ENCODE measurements around the gene KAZN.

KAZN gene

DNA sequence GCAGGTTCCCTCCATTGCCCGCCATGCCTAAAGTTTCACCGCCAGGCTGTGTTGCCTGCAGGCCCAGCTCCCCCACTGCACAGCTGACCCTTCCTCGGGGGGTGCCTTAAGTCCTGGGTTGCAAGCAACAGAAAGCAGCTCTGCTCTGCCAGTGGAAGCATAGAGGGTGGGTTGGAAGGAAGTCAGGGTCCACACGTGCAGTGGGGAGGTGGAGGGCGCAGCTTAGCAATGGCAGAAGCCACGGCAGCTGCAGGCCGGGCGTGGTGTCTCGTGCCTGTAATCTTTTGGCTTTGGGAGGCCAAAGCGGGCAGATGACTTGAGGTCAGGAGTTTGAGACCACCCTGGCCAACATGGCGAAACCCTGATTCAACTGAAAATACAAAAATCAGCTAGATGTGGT is 448.8 kb downstream of the KAZN start:
- no peak for DNase-seq

DNA sequence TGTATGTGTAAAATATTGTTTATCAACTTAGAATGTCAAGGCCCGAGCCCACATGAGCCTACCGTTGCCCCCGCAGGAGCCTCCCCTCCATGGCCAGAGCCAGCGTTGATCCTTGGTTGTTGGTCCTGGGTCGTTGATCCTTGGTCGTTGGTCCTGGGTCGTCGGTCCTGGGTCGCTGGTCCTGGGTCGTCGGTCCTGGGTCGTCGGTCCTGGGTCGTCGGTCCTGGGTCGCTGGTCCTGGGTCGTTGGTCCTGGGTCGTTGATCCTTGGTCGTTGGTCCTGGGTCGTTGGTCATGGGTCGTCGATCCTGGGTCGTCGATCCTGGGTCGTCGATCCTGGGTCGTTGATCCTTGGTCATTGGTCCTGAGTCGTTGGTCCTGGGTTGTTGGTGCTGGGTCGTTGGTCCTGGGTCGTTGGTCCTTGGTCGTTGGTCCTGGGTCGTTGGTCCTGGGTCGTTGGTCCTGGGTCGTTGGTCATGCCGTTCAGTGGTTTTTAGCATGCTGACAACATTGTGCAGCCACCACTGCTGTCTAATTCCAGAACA is 450.0 kb downstream of the KAZN start:
- DNase-seq, result no peak

DNA sequence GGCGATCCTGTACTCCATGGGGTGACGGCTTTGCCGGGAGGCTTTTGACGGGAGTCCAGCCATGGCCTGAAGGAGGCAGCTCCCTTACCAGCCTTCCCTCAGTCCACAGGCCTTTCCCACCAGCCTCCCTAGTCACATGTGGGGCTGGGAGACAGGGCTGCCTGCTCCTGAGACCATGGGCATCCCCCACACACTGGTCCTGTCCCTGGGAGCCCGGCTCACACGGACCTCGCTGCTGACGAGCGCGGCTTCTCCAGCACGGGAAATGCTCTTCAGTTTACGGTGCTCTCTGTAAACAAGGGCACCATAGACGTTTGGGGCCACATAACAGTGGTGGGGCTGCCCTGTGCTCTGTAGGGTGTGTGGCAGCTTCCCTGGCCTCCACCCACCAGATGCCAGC is 450.6 kb downstream of the KAZN start:
- no peak for DNase-seq

DNA sequence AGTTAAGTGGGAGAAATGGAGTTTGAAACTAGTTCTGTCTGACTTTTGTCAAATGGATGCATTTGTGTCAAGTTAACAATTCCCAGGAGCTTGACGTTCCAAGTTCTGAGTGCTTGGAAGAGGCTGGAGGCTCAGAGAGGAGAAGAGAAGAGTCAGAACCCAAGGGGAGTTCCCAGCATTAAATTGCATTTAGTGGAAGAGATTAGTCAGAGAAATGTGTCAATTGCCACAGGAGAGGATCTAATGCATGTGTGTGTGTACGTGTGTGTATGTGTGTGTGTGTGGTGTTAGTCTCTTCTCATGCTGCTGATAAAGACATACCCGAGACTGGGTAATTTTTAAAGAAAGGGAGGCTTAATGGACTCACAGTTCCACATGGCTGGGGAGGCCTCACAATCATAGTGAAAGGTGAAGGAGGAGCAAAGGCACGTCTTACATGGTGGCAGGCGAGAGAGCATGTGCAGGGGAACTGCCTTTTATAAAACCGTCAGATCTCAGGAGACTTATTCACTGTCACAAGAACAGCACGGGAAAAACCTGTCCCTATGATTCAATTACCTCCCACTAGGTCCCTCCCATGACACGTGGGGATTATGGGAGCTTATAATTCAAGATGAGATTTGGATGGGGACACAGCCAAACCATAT is 453.5 kb downstream of the KAZN start:
- DNase-seq, result no peak

DNA sequence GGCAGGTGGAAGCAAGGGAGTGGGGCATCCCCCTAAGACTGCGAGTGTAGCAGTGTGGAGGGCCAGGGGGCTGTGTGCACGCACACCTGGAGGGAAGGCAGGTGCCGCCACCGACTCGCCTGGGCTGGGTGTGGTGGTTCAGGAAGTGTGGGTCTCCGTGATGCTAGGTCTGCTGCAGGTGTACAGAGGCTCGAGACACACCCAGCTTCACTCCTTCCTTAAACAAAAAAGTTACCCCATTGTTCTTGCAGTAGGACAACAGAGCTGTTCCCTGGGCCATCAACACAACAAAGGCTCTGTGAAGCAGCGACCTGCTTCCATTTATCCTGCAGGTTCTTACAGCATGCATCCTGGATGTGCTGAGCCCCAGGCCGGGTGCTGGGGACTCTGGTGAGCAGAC is 454.7 kb downstream of the KAZN start:
- no peak for DNase-seq

DNA sequence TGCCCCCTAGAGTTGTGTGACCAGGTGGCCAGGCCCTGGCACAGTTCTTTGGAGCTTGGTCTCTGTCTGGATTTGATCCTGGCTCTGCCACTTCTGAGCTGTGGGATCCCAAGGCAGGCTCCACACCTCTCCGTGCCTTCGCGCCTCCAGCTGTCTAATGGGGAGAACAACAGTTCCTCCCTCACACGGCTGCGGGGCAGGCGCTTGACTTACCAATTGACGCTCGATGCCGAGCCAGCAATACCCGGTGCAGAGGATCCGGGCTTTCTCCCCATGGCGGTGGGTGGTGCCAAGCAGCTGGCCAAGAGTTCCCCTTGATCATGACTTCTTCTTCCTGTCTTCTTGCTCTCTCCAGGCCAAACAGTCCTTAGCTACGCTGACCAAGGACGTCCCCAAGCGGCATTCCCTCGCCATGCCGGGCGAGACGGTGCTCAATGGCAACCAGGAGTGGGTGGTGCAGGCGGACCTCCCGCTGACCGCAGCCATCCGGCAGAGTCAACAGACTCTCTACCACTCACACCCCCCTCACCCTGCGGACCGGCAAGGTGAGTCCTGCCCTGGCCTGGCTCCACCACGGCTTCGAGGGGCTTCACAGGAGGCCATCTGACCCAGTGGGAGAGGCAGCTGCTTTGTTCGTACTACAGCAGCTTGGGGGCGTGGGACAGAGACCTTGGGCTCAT is 457.4 kb downstream of the KAZN start:
- no peak for DNase-seq

DNA sequence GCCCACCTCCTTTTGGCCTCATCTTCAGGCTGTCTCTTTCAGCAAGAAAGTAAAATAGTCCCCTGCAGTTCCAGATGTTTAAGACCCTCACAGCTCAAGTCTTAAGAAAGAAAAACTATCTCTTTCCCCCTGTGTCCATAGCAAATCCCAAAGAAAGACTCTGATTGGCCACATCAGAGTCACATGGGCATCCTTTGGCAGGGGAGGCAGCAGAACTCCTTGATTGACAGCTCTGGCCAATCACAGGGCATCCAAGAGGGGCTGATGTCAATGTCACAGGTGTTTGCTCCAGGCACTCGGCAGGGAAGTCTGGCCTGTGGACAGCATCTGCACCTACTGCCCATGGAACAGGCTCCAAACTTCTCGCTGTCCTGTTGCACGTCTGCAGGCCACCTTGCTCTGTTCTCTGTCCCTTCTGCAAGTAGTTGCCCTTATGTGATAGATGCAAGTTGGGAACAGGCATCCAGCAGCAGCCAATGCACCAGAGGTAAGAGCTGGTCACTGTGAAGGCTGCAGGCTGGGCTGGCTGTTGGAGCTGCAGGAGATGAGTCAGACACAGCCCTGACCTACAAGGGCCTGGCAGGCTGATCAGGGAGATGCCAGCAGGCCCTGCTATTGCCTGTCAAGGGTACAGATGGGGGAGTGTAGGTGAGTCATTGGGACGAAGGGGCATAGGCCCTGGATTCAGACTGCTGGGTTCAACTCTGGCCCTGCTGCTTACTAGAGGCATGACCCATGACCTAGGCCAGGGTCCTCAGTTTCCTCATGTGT is 458.2 kb downstream of the KAZN start:
- no peak for DNase-seq

DNA sequence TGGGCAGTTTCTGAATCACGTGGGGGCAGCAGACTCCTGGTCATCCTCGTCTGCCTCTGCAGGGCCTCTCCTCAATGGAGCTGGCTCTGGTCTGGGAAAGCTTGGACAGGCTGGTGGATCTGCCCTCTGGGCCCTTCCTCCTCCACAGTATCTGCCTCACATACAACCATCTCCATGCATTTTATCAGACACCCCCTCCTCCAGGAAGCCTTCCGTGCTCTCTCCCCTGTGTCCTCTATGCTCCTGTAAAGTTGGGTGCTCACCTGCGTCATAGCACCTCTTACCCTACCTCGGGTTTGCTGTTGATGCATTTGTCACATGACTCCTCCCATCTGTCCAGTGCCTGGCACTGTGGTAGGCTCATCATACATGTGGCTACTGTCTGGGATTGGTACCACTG is 459.3 kb downstream of the KAZN start:
- DNase-seq, result no peak

DNA sequence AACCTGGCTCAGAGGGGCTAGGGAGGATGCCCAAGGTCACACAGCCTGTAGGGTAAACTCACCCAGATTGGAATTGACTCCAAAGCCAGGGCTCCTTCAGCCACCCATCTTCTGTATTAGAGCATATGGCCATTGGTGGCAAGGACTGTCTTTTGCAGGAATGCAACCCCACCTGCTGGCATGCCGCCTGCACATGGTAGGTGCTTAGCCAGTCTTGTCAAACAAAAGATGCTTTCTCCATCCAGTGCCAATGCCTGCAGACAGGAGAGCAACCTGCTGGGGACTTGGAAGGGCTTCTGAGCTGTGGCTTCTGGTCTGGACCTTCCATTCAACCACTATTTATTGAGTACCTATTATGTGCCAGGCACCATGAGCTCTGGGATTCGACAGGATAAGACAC is 459.8 kb downstream of the KAZN start:
- no peak for DNase-seq

DNA sequence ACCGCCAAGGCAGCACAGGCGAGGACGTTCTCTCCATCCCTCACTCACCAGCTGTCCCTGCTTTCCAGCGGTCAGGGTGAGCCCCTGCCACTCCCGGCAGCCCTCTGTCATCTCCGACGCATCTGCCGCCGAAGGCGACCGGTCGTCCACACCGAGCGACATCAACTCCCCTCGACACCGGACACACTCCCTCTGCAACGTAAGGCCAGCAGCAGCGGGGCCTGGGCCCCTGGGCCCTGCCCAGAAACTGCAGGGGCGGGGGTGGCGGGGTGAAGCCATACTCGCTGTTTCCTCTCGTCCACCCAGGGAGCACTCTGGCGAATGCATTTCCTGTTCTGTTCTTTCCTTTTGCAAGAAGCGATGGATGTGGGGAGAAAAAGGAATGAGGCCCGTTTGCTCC is 461.6 kb downstream of the KAZN start:
- no peak for DNase-seq

DNA sequence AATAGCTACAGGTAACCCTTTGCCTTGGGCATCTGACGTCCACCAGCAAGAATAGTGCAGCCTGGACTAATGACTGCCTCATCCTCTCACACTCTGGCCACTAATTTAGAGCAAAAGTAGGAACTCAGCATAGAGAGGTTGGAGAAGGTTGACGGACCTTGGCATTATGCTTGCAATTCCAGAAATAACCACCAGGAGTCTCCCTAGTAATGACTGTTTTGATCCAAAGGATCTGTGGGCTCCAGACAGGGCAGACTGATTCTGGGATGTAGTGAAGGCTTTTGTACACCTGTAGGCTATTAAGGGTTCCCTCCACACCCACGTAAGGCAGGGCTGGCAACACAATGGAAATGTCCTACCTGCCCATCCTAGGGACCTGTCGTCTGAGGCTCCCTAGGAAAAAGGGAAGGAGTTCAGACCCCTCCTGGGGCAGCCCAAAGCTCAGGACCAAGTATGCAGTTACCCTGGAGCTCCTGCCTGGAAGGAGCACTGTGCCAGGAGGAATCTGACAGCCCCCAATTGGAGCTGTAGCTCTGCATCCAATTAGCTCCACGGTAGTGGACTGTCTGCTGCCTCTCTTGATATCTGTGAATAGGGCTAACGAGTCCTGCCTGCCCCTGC is 464.1 kb downstream of the KAZN start:
- DNase-seq, result no peak

DNA sequence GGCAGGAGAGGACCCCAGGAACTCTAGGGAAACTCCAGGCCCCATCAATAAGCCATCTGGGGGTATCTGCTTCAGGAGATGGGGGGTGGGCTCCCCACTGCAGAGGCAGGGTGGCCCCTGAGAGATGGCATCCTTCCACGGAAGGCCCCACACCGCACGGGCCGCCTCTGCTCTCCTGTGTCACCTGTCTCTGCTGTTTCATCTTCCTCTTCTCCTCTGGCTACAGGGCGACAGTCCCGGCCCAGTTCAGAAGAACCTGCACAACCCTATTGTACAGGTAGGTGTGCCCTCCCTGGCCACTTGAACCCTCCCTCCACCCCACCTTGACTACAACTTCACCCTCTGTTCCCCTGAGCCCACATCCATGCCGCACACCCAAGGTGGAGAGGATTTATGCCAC is 464.9 kb downstream of the KAZN start:
- DNase-seq, result no peak

DNA sequence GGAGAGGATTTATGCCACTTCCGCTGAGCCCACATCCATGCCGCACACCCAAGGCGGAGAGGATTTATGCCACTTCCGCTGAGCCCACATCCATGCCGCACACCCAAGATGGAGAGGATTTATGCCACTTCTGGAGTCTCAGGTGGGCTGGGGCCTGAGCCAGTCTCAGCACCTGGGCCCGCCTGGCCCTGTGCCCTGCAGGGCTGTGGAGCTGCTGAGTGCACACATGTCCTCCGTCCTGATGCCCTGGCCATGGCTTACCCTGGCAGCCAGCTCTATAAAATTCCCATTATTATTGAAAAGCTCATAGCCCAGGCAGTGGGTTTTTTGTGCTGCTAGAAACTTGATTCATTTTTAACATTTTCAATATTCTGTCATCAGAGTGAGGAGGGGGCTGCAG is 465.3 kb downstream of the KAZN start:
- no peak for DNase-seq

DNA sequence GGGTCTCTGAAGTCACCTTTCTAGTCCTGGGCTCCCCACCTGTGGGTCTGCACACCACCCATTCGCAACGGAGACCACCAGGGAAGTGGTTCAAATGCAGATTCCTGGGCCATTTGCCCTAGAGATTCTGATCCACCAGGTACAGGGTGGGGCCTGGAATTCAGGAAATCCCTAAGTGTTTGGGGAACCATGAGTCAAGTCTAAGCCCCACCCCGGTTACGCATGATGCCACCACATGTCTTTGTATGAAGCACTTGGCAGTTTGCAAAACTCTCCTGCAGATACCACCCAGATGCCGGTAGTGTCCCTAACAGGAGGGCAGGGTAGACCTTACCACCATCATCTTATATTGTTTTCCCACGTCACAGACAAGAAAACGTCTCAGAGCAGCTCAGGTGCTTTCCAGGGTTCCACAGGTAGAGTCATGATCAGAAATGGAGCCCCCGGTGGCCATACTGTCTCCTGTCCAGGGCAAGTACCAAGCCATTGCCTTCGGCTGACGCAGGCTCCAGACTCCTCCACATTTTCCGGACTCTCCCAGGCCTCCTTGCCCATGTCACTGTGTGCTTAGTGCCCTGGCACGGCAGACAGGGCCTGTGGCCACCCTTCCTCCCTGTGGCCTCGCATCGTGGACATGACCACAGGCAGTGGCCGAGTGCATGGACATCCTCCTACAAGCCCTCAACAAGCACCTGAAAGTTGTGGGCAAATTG is 465.9 kb downstream of the KAZN start:
- no peak for DNase-seq

DNA sequence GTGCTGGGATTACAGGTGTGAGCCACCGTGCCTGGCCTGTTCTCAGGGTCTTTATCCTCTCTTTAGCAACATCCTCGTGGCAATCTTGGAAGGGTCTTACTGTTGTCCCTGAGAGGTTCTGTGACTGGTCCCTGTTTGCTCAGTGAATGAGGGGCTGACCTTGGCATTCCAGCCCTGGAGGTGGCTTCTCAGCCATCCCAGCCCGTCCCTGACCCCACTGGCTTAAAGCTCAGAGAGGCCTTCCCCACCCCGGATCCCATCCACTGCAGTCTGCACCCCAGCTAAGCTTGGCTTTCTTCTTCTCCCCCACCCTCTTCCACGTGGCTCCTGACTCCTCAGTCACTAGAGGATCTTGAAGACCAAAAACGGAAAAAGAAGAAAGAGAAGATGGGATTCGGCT is 466.8 kb downstream of the KAZN start:
- no peak for DNase-seq

DNA sequence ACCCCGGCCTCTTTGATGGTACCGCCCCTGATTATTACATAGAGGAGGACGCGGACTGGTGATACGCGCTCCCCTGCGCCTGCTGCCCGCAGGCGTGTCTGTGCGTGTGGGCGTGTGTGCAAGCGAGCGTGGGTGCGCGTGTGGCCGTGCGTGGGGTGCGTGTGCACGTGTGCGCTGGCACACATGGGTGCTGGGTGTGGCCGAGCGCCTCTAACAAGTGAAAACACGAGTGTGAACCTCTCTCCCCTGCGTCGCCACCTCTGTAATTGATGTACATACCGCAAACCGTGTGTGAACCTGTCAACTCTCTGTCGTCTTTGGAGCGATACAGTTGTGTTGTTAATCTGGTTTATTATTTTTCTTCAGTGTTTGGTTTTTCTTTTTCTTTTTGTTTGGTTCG is 467.3 kb downstream of the KAZN start:
- DNase-seq, result no peak

DNA sequence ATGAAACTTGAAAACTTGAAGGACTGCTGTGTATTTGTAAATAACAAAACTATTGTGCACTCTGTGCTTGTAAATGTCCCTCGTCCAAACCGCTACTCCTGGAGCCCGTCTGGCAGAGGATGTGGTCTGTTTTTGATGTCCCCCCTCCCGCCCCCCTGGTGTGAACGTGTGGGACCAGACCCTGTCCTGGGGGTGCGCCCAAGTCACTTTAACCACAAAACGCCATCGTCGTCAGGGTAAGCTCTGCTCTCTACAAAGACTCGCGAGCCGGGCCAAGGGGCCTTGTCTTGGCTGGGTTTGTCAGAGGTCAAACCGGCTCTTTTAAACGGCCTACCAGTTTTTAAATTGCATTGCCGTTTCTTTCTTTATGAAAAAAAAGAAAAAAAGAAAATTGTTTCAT is 467.7 kb downstream of the KAZN start:
- no peak for DNase-seq

DNA sequence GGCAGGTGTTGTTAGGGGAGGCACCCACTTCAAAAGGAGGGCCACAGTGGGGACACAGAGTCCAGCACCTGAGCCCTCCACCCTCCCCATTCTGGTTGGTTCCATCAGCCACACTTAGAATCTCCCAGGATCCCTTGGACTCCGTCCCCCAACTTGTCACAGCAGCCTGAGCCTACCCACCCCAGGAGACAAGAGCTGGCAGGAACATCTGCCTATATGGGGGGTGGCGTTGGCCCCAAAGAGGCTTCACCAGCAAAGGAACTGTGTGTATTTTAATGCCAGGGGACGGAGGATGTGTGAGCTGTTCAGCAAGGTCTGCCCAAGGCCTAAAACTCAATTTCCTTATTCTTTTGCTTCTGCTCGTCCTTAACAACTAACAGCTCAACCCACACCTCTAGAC is 468.7 kb downstream of the KAZN start:
- DNase-seq, result no peak

DNA sequence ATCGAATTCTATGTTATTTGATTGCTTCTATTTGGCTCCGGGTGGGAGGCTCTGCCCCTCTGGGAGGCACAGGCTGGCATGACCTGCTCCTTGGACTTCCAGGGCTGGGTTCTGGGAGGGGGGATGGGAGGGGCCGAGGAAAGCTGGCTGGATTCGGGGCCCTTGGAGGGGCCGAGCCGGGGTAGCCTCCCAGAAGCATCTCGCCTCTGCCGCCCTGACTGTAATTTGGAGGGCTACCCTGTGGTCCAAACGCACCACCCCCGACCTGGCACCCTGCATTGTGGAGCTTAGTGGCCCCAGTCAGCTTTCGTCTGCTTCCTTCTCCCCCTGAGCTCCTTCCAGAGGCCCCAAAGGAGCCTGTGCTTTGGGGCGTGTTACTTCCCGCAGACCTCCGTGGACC is 469.7 kb downstream of the KAZN start:
- DNase-seq, result no peak

DNA sequence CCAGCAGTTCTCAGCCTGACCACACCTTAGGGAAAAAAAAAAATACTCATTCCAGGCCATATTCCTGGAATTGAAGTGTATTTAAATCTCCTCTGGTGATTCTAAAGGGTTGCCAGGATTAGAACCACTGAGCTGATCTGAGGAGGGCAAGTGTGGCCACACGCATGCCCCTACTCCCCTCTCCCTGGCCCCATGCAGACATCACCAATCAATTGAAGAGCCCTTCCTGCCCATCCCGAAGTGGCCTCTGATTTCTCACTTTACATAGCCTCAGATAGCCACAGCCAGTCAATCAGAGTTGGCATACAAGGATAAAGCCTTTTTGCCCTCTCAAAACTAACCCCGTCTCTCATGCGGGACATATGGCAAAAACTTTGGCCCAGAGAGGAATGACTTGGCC is 470.5 kb downstream of the KAZN start:
- DNase-seq, result no peak

DNA sequence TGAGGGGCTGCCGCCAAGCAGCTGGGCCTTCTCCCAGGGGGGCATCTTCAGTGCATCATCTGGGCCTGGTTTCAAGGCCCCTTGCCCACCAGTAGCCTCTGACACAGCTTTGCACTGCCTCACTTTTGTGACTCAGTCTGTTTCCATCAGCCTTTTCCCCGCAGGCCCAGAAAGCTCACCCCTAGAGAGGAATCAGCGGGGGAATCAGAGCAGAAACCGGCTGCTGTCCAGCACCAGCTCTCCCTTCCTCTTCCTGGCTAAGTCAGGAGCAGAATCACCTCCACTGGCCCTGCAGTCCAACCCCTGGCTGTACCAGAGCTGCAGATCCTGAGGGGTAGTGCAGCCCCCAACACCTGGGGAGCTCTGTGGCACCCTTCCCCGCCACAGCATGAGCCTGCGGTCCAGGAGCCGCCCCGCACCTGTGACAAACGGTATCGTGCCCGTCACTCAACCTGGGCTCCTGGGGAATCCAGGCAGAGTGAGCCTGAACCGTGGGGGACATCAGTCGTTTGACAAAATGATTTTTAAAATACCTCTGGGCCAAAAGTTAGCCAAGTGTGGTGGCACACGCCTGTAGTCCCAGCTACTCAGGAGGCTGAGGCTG is 471.8 kb downstream of the KAZN start:
- DNase-seq, result no peak

DNA sequence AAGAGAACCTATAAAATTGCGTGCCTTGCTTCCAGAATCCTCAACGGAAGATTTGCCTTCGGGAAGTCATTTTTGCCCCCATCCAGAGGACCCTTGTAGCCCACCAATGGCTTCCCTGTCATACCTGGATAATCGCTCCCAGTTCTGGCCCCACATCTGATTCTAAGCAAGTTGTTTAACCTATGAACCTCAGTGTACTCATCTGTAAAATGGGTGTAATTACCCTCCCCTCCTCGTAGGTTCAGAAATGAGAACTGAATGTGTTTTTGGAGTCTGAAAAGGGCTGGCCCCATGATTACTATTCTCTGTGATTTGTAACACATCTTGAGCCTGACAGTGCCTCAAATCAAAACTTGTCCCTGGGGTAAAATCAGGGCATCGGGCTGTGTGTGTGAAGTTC is 473.5 kb downstream of the KAZN start:
- DNase-seq, result no peak

Measured in stimulated activated naive CD4-positive, alpha-beta T cell treated with Interleukin-2 at 50 U/mL for 16 hours (primary cell).